ENCODE measurements around the gene GPR107.

Gene GPR107

DNA sequence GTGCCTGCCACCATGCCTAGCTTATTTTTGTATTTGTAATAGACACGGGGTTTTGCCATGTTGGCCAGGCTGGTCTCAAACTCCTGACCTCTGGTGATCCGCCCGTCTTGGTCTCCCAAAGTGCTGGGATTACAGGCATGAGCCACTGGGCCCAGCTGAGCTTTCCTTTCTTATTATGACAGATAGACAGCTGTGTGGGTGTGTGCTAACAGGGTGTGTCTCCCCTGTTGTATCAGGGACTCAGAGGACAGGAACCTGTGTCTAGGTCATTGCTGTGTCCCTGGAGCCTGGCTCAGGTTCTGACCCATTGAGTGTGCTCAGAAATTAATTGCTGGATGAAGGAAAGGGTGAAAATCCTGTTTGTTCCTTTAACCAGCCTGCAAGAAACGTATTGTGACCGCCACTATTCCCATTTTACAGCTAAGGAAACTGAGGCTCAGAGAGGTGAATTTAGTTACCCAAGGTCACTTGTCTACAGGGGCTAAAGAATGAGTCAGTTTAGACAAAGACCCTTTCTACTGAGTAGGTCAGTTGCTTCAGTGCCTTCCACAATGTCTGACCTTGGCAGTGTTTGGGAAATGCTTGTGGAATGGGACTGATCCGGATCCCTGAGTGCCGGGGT, 135.3 kb downstream of the GPR107 start:
- DNase-seq = no peak

Measured in cerebellar nuclear complex (tissue), 1 donor.